ENCODE measurements around the gene HINT1. TPM values are rescaled to one million over a fixed set of nuclear protein-coding genes. Genes with fewer than 3 reads are reported as not detected.

Gene HINT1
- total and polyA plus RNA-seq, 2 of the 4 experiments (the other 2 are of a cell fraction) = 179 to 352 TPM

- Histone ChIP-seq H3K4me1 (ENCODE audit: control insufficient read depth, insufficient read depth, low read length) (peaks cover 3% of the 10 kb centered on the region; the same call in 1 of the 2 replicates), H2BK120ac (ENCODE audit: low read depth, low read length) (no peak overlapping the region), H3K9me3 (ENCODE audit: control insufficient read depth, insufficient read depth, low read length) (no peaks in the 10 kb centered on the region), H3K79me1 (ENCODE audit: low read depth in 1 of 2, low read length in 2 of 2) (no peaks in the 10 kb centered on the region), H2AFZ (replicated peaks; ENCODE audit: low read length, poor library complexity) (no peak overlapping the region), H3K14ac (replicated peaks; ENCODE audit: low read depth, low read length) (no peak overlapping the region), H2AK9ac (replicated peaks; ENCODE audit: low read depth, low read length, poor library complexity) (no peak overlapping the region), H2AK5ac (ENCODE audit: low read depth, low read length) (no peak overlapping the region), H4K20me1 (ENCODE audit: insufficient read depth, low read length) (no peaks in the 10 kb centered on the region), H3K4ac (ENCODE audit: low read depth, low read length) (no peak overlapping the region), H2BK15ac (ENCODE audit: low read depth, low read length) (no peak overlapping the region), H3K9me1 (ENCODE audit: insufficient read depth, low read length) (peaks cover 7% of the 10 kb centered on the region; the same call in 1 of the 2 replicates), H4K91ac (ENCODE audit: insufficient read depth, low read depth, low read length) (no peak overlapping the region), H3K27me3 (ENCODE audit: control insufficient read depth, insufficient read depth, low read length) (no peaks in the 10 kb centered on the region), H4K8ac (ENCODE audit: low read depth in 2 of 2, low read length in 2 of 2) (no peak overlapping the region), H3K36me3 (ENCODE audit: control insufficient read depth, insufficient read depth, low read length) (no peaks in the 10 kb centered on the region), H2BK20ac (ENCODE audit: low read depth, low read length) (no peak overlapping the region), H4K5ac (ENCODE audit: low read depth, low read length) (no peak overlapping the region), H3K27ac (ENCODE audit: insufficient read depth, low read length) (no peak overlapping the region), H2BK5ac (ENCODE audit: low read depth, low read length, poor library complexity, severe bottlenecking) (no peak overlapping the region), H3K18ac (ENCODE audit: low read depth, low read length) (no peak overlapping the region), H3K4me3 (ENCODE audit: insufficient read depth, low read depth, low read length) (no peak overlapping the region), H3K4me2 (ENCODE audit: low read depth, low read length) (no peak overlapping the region), H3K56ac (ENCODE audit: extremely low read depth, insufficient read depth, low read length) (no peak overlapping the region), H3K9ac (ENCODE audit: low read depth, low read length) (no peak overlapping the region), H3K23ac (ENCODE audit: low read depth, low read length) (no peak overlapping the region)
- TF ChIP-seq RCOR1 (IDR thresholded peaks at IDR 0.05; ENCODE audit: insufficient replicate concordance, low read length) (no peak), MAZ (IDR thresholded peaks at IDR 0.05; ENCODE audit: borderline replicate concordance, low read depth, low read length) (no peak), MAFK (IDR thresholded peaks at IDR 0.05; ENCODE audit: low read depth, low read length) (no peak), RFX5 (IDR thresholded peaks at IDR 0.05; ENCODE audit: low read depth, low read length) (no peak), CHD1 (IDR thresholded peaks at IDR 0.05; ENCODE audit: low read depth, low read length) (no peak), CTCF (conservative IDR thresholded peaks at IDR 0.05; ENCODE audit: low read depth, low read length) (no peak), FOS (IDR thresholded peaks at IDR 0.05; ENCODE audit: low read depth, low read length) (no peak), POLR2A (IDR thresholded peaks at IDR 0.05; ENCODE audit: low read depth, low read length) (no peak), NFE2L2 (IDR thresholded peaks at IDR 0.05; ENCODE audit: low read depth, low read length) (no peak), MXI1 (IDR thresholded peaks at IDR 0.05; ENCODE audit: borderline replicate concordance, low read depth, low read length) (no peak), RAD21 (IDR thresholded peaks at IDR 0.05; ENCODE audit: low read length) (no peak), SMC3 (IDR thresholded peaks at IDR 0.05; ENCODE audit: low read depth, low read length) (no peak), CEBPB (IDR thresholded peaks at IDR 0.05; ENCODE audit: low read depth, low read length) (no peak), BHLHE40 (IDR thresholded peaks at IDR 0.05; ENCODE audit: low read depth, low read length) (no peak)
- TF ChIP-seq, protein P1, sequence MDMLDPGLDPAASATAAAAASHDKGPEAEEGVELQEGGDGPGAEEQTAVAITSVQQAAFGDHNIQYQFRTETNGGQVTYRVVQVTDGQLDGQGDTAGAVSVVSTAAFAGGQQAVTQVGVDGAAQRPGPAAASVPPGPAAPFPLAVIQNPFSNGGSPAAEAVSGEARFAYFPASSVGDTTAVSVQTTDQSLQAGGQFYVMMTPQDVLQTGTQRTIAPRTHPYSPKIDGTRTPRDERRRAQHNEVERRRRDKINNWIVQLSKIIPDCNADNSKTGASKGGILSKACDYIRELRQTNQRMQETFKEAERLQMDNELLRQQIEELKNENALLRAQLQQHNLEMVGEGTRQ (IDR thresholded peaks at IDR 0.05; ENCODE audit: low read depth, low read length) = no peak
- TF ChIP-seq, protein P2, sequence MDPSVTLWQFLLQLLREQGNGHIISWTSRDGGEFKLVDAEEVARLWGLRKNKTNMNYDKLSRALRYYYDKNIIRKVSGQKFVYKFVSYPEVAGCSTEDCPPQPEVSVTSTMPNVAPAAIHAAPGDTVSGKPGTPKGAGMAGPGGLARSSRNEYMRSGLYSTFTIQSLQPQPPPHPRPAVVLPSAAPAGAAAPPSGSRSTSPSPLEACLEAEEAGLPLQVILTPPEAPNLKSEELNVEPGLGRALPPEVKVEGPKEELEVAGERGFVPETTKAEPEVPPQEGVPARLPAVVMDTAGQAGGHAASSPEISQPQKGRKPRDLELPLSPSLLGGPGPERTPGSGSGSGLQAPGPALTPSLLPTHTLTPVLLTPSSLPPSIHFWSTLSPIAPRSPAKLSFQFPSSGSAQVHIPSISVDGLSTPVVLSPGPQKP (IDR thresholded peaks at IDR 0.05; ENCODE audit: borderline replicate concordance, low read depth, low read length) = no peak
- in situ Hi-C loops (cut with MboI; ENCODE audit: low sequenced_read_pairs) (no loop called here), dilution Hi-C loops (cut with HindIII; ENCODE audit: low sequenced_read_pairs, unreplicated experiment) (no loop called here), intact Hi-C loops (cut with micrococcal nuclease) (no loop called here)
- DNase-seq (no peak), ATAC-seq (ENCODE audit: low read depth) (no peak)
- ChIA-PET CTCF (no interaction called here), POLR2A (ENCODE audit: unreplicated experiment) (no interaction called here)
- no CpG with 5 or more reads among the region's 4 CpGs for WGBS, 2 experiments (ENCODE audit: extremely low coverage in 2 of 2, insufficient read length in 1 of 2)
- BruUV-seq (replicated peaks) = no TSS peak
Measured at GRCh38 chr5:131151216-131151615, 13.8 kb downstream of the HINT1 start.
